Stimulated activated CD4-positive, alpha-beta T cell treated with anti-CD3 and anti-CD28 coated beads, Interleukin-12 subunit alpha, Interleukin-12 subunit beta, amount 100 ng/mL, for 4 hours (primary cell): Measurements from ENCODE around the gene CPEB1.
"Not testable (repeated sequence)": the region's sequence is repeated elsewhere in the genome, so short reads cannot be mapped to it uniquely, and the experiment has no call there.

Experiments
- DNase-seq: peaks from one replicate; pipeline ENCODE4 v3.0.0-alpha.2; 2020

The CPEB1 gene

DNA sequence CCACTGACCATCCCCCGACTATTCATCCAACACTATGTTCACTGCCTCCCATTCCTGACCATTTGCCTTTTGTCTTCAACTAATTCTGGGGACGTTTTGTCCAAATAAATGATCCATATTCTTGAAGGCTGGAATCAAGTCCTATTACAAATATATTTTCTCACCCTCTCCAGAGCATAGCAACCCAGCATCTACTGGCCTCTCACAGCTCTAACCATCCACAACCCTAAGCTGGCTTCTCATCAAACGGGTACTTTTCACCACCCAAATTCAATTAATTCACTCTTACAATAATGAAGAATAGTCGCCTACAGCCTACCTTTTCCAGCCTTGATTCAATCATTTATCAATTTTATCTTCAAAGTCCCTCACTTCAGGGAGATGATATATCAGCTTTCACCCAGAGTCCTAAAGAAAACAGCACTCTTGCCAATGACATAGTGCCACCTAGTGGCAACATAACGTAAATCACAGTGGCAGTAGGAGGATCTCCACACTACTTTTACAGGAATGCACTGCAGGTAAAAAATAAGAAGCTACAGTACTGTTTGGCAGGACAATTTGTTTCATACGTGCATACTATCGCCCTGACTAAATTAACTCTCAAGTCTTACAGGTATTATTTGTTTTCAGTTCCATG lies 144.3 kb downstream of the CPEB1 start:
- DNase-seq: not testable (repeated sequence)

DNA sequence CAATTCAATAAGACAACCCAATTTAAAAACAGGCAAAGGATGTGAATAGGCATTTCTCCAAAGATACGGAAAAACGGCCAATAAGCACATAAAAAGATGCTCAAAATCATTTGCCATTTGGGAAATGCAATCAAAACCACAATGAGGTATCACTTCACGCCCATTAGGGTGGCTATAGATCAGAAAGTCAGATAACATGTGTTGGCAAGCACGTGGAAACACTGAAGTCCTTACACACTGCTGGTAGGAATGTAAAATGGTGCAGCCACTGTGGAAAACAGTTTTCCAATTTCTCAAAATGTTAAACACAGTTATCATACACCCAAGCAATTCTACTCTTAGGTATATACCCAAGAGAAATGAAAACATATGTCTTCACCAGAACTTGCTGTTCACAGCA lies 146.4 kb downstream of the CPEB1 start:
- not testable (repeated sequence) for DNase-seq

DNA sequence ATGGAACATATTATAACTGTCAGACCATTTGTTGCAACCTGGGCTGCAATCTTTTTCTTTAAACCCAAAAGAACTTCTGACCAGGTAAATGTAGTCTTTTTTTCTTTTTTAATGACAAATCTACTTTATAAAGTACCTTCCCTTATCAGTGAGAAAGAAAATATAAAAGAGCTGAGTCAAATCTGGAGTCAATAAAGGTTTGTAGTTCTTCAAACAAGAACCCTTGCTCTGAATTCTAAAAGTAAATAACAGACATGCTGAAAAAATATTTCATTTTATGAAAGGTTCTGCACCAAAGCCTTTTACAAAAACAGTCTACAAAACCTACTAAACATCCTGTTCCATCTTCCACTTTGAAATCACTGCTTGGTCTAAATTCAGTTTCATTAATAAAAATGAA lies 149.2 kb downstream of the CPEB1 start:
- not testable (repeated sequence) for DNase-seq
